K562 (cell line): ENCODE measurements around the gene LDLRAD1. TPM values are rescaled to one million over a fixed set of nuclear protein-coding genes. Genes with fewer than 3 reads are reported as not detected.

Experiments
- CHD2 ChIP-seq: IDR thresholded peaks from 2 replicates; pipeline ENCODE4 v1.6.1; 2011; ENCODE audit warnings: low read depth, low read length
- DMBX1 ChIP-seq: fragments of 250-450 bp; sonication (Bioruptor Pico); IDR thresholded peaks from 2 replicates; pipeline ENCODE4 v1.8.0; 2022; ENCODE audit warnings: inconsistent platforms, mild to moderate bottlenecking, moderate library complexity, borderline replicate concordance
- EHMT2 ChIP-seq: fragments of 450-650 bp; IDR thresholded peaks from 2 replicates; pipeline ENCODE4 v1.6.1; 2018; ENCODE audit warnings: antibody characterized with exemption
- EWSR1 ChIP-seq: fragments of 450-650 bp; IDR thresholded peaks from 2 replicates; pipeline ENCODE4 v1.6.1; 2018; ENCODE audit warnings: borderline replicate concordance, mild to moderate bottlenecking, low read depth, moderate library complexity; ENCODE audit not compliant: partially characterized antibody
- FOXK1 ChIP-seq: sonication (generic); formaldehyde crosslinking; IDR thresholded peaks from 2 replicates; pipeline ENCODE4 v1.8.0; 2022; ENCODE audit warnings: missing genetic modification reagents, mild to moderate bottlenecking, borderline replicate concordance
- HDAC6 ChIP-seq: IDR thresholded peaks from 2 replicates; pipeline ENCODE4 v1.6.1; 2012; ENCODE audit warnings: low read depth, mild to moderate bottlenecking, control low read depth, inconsistent platforms, low read length, moderate library complexity
- MLX ChIP-seq, 2 experiments: fragments of 450-650 bp in 1 of 2; sonication (generic) in 1 of 2; formaldehyde crosslinking; conservative IDR thresholded peaks; 2 replicates each; pipeline versions ENCODE4 v1.4.0 to v1.8.1; 2020 to 2022; ENCODE audit warnings: mild to moderate bottlenecking in 1 of 2, missing genetic modification reagents in 1 of 2
- RBBP5 ChIP-seq: fragments of 200-600 bp; sonication (generic); IDR thresholded peaks from 2 replicates; pipeline ENCODE4 v1.6.1; 2012; ENCODE audit warnings: borderline replicate concordance, mild to moderate bottlenecking, low read length, control low read depth, inconsistent platforms; ENCODE audit not compliant: insufficient read depth, poor library complexity, severe bottlenecking
- SP2 ChIP-seq: IDR thresholded peaks from 2 replicates; pipeline ENCODE4 v1.6.1; 2011; ENCODE audit warnings: mild to moderate bottlenecking, low read depth, low read length, moderate library complexity; ENCODE audit not compliant: poor library complexity, severe bottlenecking; ENCODE audit errors: extremely low read depth
- polyA plus RNA-seq, 8 experiments: library from polyadenylated mRNA; depleted of rRNA in 4 of 8; stranded (reverse) in 5 of 8; unstranded in 3 of 8; fragments of >200 nt; fragmentation: Nextera tagmentation in 2 of 8; fragmentation: Illumina TruSeq in 1 of 8; extraction: Ambion mirVana in 2 of 8; extraction: Trizol in 1 of 8; gene quantifications; 2 replicates each; pipeline versions ENCODE4 v1.2.1 to v1.2.3, GENCODE V29; 2011 to 2014; ENCODE audit warnings: inconsistent platforms in 1 of 8, missing spikeins in 1 of 8
- total RNA-seq, 7 experiments: library from RNA; depleted of rRNA in 6 of 7; stranded (reverse); fragments of >200 nt in 6 of 7; fragmentation: Illumina TruSeq in 2 of 7; extraction: Trizol in 2 of 7; gene quantifications; 2 replicates each; pipeline versions ENCODE4 v1.2.1 to v1.2.3, GENCODE V29; 2011 to 2021; ENCODE audit warnings: low replicate concordance in 1 of 7

Gene LDLRAD1
- total and polyA plus RNA-seq, 9 of the 15 experiments (the other 6 are each of a cell fraction or from before 2014, with no cell fraction given): not detected

GRCh38 chr1:54052431-54052933 lies 34.5 kb upstream of the LDLRAD1 start (continued):
- TF ChIP-seq RBBP5: no peak
- TF ChIP-seq HDAC6: no peak
- no peak for TF ChIP-seq MLX (CRISPR knock-in tag; conservative IDR thresholded peaks at IDR 0.05)
- TF ChIP-seq SP2: no peak
- no peak for TF ChIP-seq CHD2
- no peak for TF ChIP-seq DMBX1 (CRISPR knock-in tag)
- no peak for TF ChIP-seq EWSR1
- no peak for TF ChIP-seq EHMT2
- TF ChIP-seq FOXK1 (CRISPR knock-in tag): peak; percentile 96; the same call in 1 of the 2 replicates
- TF ChIP-seq, all 486 proteins: peak for 45
